H9 (cell line): ENCODE data around the gene TMC2. TPM values are rescaled to one million over a fixed set of nuclear protein-coding genes. Genes with fewer than 3 reads are reported as not detected.

Source experiments
- DNase-seq: peaks from one replicate; pipeline ENCODE4 v3.0.0-alpha.2; 2017
- H2AFZ ChIP-seq: one replicate; pipeline ENCODE4 v1.6.1; 2013; ENCODE audit warnings: mild to moderate bottlenecking, low read length, control low read depth, moderate library complexity
- H2AK5ac ChIP-seq: 2 replicates; pipeline ENCODE4 v1.6.1; 2013; ENCODE audit warnings: low read length, control low read depth, mixed read lengths; ENCODE audit not compliant: insufficient read length
- H2BK120ac ChIP-seq: one replicate; pipeline ENCODE4 v1.6.1; 2013; ENCODE audit warnings: low read depth, mild to moderate bottlenecking, low read length, control low read depth, inconsistent platforms; ENCODE audit not compliant: poor library complexity, severe bottlenecking
- H2BK12ac ChIP-seq: 2 replicates; pipeline ENCODE4 v1.6.1; 2013; ENCODE audit warnings: low read length, control low read depth, mixed read lengths, low read depth; ENCODE audit not compliant: insufficient read length
- H2BK15ac ChIP-seq: 2 replicates; pipeline ENCODE4 v1.6.1; 2013; ENCODE audit warnings: low read depth, low read length, control low read depth
- H2BK20ac ChIP-seq: one replicate; pipeline ENCODE4 v1.6.1; 2013; ENCODE audit warnings: low read depth, mild to moderate bottlenecking, low read length, control low read depth, inconsistent platforms; ENCODE audit not compliant: poor library complexity, severe bottlenecking
- H2BK5ac ChIP-seq: 2 replicates; pipeline ENCODE4 v1.6.1; 2013; ENCODE audit warnings: low read length, control low read depth, mixed read lengths; ENCODE audit not compliant: insufficient read length
- H3K14ac ChIP-seq: 2 replicates; pipeline ENCODE4 v1.6.1; 2013; ENCODE audit warnings: low read length, control low read depth; ENCODE audit not compliant: insufficient read depth
- H3K18ac ChIP-seq: 2 replicates; pipeline ENCODE4 v1.6.1; 2013; ENCODE audit warnings: low read depth, mild to moderate bottlenecking, mixed read lengths, low read length, control low read depth; ENCODE audit not compliant: insufficient read length
- H3K23ac ChIP-seq: 2 replicates; pipeline ENCODE4 v1.6.1; 2013; ENCODE audit warnings: low read length, control low read depth, mixed read lengths, low read depth; ENCODE audit not compliant: insufficient read length
- H3K23me2 ChIP-seq: 2 replicates; pipeline ENCODE4 v1.6.1; 2013; ENCODE audit warnings: low read depth, mild to moderate bottlenecking, mixed read lengths, low read length, control low read depth; ENCODE audit not compliant: insufficient read length, poor library complexity, severe bottlenecking
- H3K27ac ChIP-seq: 2 replicates; pipeline ENCODE4 v1.5.1; 2013; ENCODE audit warnings: low read length, control low read depth, mixed read lengths, low read depth; ENCODE audit not compliant: insufficient read length
- H3K27me3 ChIP-seq: 2 replicates; pipeline ENCODE4 v1.6.1; 2013; ENCODE audit warnings: low read length, control low read depth, inconsistent platforms; ENCODE audit not compliant: insufficient read depth
- H3K4ac ChIP-seq: 2 replicates; pipeline ENCODE4 v1.6.1; 2013; ENCODE audit warnings: low read depth, mild to moderate bottlenecking, control low read depth, inconsistent platforms, low read length, moderate library complexity
- H3K4me1 ChIP-seq: 2 replicates; pipeline ENCODE4 v1.6.1; 2013; ENCODE audit warnings: low read length, control low read depth, inconsistent platforms; ENCODE audit not compliant: insufficient read depth
- H3K4me2 ChIP-seq: 2 replicates; pipeline ENCODE4 v1.6.1; 2013; ENCODE audit warnings: low read length, control low read depth, mixed read lengths; ENCODE audit not compliant: insufficient read length, insufficient read depth
- H3K56ac ChIP-seq: 2 replicates; pipeline ENCODE4 v1.6.1; 2013; ENCODE audit warnings: low read depth, mild to moderate bottlenecking, mixed read lengths, low read length, control low read depth; ENCODE audit not compliant: insufficient read length
- H3K79me1 ChIP-seq: 2 replicates; pipeline ENCODE4 v1.6.1; 2013; ENCODE audit warnings: low read depth, mild to moderate bottlenecking, moderate library complexity, low read length, control low read depth, inconsistent platforms; ENCODE audit not compliant: insufficient read depth, poor library complexity, severe bottlenecking
- H3K79me2 ChIP-seq: 2 replicates; pipeline ENCODE4 v1.6.1; 2013; ENCODE audit warnings: low read length, control low read depth, inconsistent platforms; ENCODE audit not compliant: insufficient read depth
- H3K9ac ChIP-seq: 2 replicates; pipeline ENCODE4 v1.6.1; 2013; ENCODE audit warnings: low read length, control low read depth, mixed read lengths; ENCODE audit not compliant: insufficient read length; ENCODE audit errors: extremely low read depth
- H3K9me3 ChIP-seq: one replicate; pipeline ENCODE4 v1.6.1; 2013; ENCODE audit warnings: low read depth, low read length, inconsistent platforms; ENCODE audit not compliant: control insufficient read depth
- H3T11ph ChIP-seq: one replicate; pipeline ENCODE4 v1.6.1; 2013; ENCODE audit warnings: mild to moderate bottlenecking, low read length, control low read depth, inconsistent platforms
- H4K20me1 ChIP-seq: one replicate; pipeline ENCODE4 v1.6.1; 2013; ENCODE audit not compliant: control insufficient read depth, insufficient read length, insufficient read depth
- H4K5ac ChIP-seq: 2 replicates; pipeline ENCODE4 v1.6.1; 2013; ENCODE audit warnings: low read depth, mild to moderate bottlenecking, mixed read lengths, low read length, control low read depth; ENCODE audit not compliant: insufficient read length
- H4K8ac ChIP-seq: replicated peaks from 2 replicates; pipeline ENCODE4 v1.6.1; 2013; ENCODE audit warnings: low read length, control low read depth, mixed read lengths, low read depth; ENCODE audit not compliant: insufficient read length
- H4K91ac ChIP-seq: 2 replicates; pipeline ENCODE4 v1.6.1; 2013; ENCODE audit warnings: low read depth, mild to moderate bottlenecking, moderate library complexity, mixed read lengths, low read length, control low read depth; ENCODE audit not compliant: insufficient read length
- H3K27ac Mint-ChIP-seq, 3 experiments: 2 replicates in 2 of 3; 3 replicates in 1 of 3; pipeline ENCODE4 v1.8.0; 2020 to 2021; ENCODE audit warnings: mixed read lengths in 3 of 3, mild to moderate bottlenecking in 1 of 3, moderate library complexity in 1 of 3
- H3K27me3 Mint-ChIP-seq: 2 replicates; pipeline ENCODE4 v1.8.0; 2021; ENCODE audit warnings: low read depth, mild to moderate bottlenecking, moderate library complexity, mixed read lengths
- H3K36me3 Mint-ChIP-seq, 3 experiments: 2 replicates in 2 of 3; 3 replicates in 1 of 3; pipeline ENCODE4 v1.8.0; 2020 to 2021; ENCODE audit warnings: low read depth in 3 of 3, mixed read lengths in 3 of 3; ENCODE audit not compliant: insufficient read depth in 1 of 3
- H3K4me1 Mint-ChIP-seq, 2 experiments: 2 replicates each; pipeline ENCODE4 v1.8.0; 2020; ENCODE audit warnings: mixed read lengths in 2 of 2
- H3K4me3 Mint-ChIP-seq, 2 experiments: 2 replicates in 1 of 2; 3 replicates in 1 of 2; pipeline ENCODE4 v1.8.0; 2020 to 2021; ENCODE audit warnings: mild to moderate bottlenecking in 2 of 2, mixed read lengths in 2 of 2, moderate library complexity in 1 of 2
- H3K9me3 Mint-ChIP-seq, 2 experiments: 2 replicates in 1 of 2; 3 replicates in 1 of 2; pipeline ENCODE4 v1.8.0; 2020; ENCODE audit warnings: mild to moderate bottlenecking in 2 of 2, mixed read lengths in 2 of 2, moderate library complexity in 1 of 2
- CTCF ChIP-seq: fragments of 200-600 bp; sonication (generic); conservative IDR thresholded peaks from 3 replicates; pipeline ENCODE4 v1.8.0; 2021; ENCODE audit warnings: antibody characterized with exemption, mild to moderate bottlenecking
- WGBS: extraction: QIAGEN DNeasy Blood & Tissue Kit; methylation state at CpG from one replicate; pipeline ENCODE4 v1.1.7; 2013; ENCODE audit warnings: missing lambda C conversion rate, low lambda C conversion rate, mixed read lengths; ENCODE audit not compliant: insufficient read length; ENCODE audit errors: extremely low coverage; 5-methylcytosine and 5-hydroxymethylcytosine counted together
- total RNA-seq: library from RNA; stranded (reverse); gene quantifications from 2 replicates; pipeline ENCODE4 v1.2.1, GENCODE V29; 2021

Gene TMC2
- total RNA-seq, 1 experiment from 2014 or later = not detected

GRCh38 chr20:2563116-2563515 is 26.7 kb downstream of the TMC2 start:
- H3K4me2 ChIP-seq = no peak overlapping the region
- no peak overlapping the region for H2AK5ac ChIP-seq
- no peaks in the 10 kb centered on the region for H4K20me1 ChIP-seq
- WGBS = no CpG with 5 or more reads among the region's 8 CpGs
- H4K5ac ChIP-seq = no peak overlapping the region
- H3K27me3 ChIP-seq = peaks cover 19% of the 10 kb centered on the region
- no peak overlapping the region for H3K14ac ChIP-seq
- H3K9ac ChIP-seq = no peak overlapping the region
- no peak overlapping the region for H3K18ac ChIP-seq
- H2BK15ac ChIP-seq = no peak overlapping the region
- Mint-ChIP-seq H3K4me1 (0 out of 4 replicates have a peak, but pooled peaks cover 0 to 2% of the 10 kb centered on the region in 2 experiments), H3K9me3 (no peaks in the 10 kb centered on the region), H3K27ac (no peak overlapping the region), H3K4me3 (no peak overlapping the region), H3K36me3 (no peaks in the 10 kb centered on the region; a peak in 1 of 7 replicates), H3K27me3 (peaks cover 66% of the 10 kb centered on the region)
- H3K23ac ChIP-seq = no peak overlapping the region
- H3K4me1 ChIP-seq = no peaks in the 10 kb centered on the region
- no peaks in the 10 kb centered on the region for H3K79me1 ChIP-seq
- H2AFZ ChIP-seq = no peak overlapping the region
- H4K8ac ChIP-seq = no peak overlapping the region
- H3T11ph ChIP-seq = no peak overlapping the region
- no peaks in the 10 kb centered on the region for H3K79me2 ChIP-seq
- no peak for TF ChIP-seq CTCF
- H2BK20ac ChIP-seq = no peak overlapping the region
- no peak overlapping the region for H2BK5ac ChIP-seq
- H3K9me3 ChIP-seq = no peaks in the 10 kb centered on the region
- H3K56ac ChIP-seq = no peak overlapping the region
- peaks cover 8% of the 10 kb centered on the region for H3K23me2 ChIP-seq
- no peak overlapping the region for H2BK120ac ChIP-seq
- no peak overlapping the region for H2BK12ac ChIP-seq
- no peak overlapping the region for H3K4ac ChIP-seq
- DNase-seq = no peak
- H3K27ac ChIP-seq = no peak overlapping the region
- no peak overlapping the region for H4K91ac ChIP-seq
